ENCODE results near the gene FRMPD1.
"Not testable (repeated sequence)": the region's sequence is repeated elsewhere in the genome, so short reads cannot be mapped to it uniquely, and the experiment has no call there.

The FRMPD1 gene, protein sequence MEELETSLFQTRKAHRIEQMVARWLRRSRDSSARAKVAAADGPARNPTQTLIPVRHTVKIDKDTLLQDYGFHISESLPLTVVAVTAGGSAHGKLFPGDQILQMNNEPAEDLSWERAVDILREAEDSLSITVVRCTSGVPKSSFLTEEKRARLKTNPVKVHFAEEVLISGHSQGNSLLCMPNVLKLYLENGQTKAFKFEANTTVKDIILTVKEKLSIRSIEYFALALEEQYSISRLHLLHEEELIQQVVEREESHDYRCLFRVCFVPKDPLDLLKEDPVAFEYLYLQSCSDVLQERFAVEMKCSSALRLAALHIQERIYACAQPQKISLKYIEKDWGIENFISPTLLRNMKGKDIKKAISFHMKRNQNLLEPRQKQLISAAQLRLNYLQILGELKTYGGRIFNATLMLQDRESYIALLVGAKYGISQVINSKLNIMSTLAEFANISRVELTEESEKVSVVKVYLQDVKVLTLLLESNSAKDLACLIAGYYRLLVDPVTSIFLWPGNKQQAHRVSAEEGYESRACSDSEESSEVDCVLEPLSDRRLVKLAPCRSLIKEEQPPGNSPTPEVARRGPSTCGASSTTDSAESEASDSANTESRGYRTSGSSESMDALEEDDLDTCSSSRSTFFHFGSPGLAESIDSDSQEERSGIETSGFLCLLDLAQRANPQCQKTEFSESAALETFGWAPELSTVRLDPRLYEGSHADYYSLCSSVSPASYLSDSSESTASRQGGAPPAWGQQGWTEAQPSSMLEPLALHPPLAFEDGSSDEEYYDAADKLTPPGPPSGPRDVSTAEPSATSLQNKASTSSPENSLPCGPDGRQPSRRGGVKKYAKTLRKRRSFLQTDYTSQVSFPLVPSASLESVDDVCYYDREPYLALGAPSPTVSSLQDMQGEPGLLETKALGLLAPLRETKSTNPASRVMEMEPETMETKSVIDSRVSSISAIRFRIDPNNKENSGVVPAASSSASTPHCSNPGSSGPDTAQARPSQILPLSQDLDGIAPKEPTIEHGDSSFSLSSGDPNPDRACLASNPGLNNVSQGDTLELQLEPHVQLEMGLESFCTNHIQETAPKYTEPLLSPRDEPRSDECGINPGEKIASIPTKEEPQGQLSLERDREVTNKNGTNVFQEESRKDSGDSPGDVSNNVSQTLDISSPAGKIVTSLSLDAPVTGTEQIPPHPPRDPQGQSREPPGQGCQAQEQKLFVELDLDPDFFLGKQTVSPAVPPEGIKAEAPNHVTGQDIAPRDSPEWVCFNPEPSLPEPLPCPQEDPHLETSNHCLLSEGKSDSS (N-terminal part only)

GRCh38 chr9:37650873-37651768 lies at the start of gene FRMPD1:
FRMPD1 (plus strand) TSS chr9:37650954; CDS start chr9:37692642, 41,688 bp downstream.
- FAIRE-seq = no peak

DNA sequence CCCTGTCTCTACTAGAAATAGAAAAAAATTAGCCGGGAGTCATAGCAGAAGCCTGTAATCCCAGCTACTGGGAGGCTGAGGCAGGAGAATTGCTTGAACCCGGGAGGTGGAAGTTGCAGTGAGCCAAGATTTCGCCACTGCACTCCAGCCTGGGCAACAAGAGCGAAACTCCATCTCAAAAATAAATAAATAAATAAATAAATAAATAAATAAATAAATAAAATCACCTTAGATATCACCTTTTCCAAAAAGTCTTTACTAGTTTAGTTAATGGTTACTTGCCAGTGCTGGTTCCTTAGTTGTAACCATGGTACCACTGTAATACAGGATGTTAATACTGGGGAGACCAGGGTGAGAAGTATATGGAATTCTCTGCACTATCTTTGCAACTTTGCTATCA lies 48.7 kb upstream of the FRMPD1 start:
- FAIRE-seq = not testable (repeated sequence)

DNA sequence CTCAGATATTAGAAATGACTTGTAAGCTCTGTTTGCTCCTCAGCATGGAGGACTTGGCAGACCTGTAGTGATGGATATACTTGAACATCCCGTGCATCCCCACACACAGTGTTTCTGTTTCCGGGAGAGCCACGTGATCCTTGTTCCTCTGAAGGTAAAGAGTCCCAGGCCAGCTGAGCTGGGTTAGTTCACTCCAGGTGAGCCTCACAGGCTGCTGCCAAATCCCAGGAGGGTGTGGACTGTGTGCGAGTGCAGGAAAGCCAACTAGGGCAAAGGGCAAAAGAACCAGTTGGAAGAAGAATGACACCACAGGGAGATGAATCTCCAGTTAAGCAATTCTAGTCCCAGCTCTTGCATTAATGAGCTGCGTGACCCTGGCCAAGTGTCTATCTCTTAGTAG lies 47.9 kb upstream of the FRMPD1 start:
- no peak for FAIRE-seq

GRCh38 chr9:37604296-37604695 lies 46.5 kb upstream of the FRMPD1 start:
- no peak for FAIRE-seq

GRCh38 chr9:37608250-37608649 lies 42.5 kb upstream of the FRMPD1 start:
- no peak for FAIRE-seq

DNA sequence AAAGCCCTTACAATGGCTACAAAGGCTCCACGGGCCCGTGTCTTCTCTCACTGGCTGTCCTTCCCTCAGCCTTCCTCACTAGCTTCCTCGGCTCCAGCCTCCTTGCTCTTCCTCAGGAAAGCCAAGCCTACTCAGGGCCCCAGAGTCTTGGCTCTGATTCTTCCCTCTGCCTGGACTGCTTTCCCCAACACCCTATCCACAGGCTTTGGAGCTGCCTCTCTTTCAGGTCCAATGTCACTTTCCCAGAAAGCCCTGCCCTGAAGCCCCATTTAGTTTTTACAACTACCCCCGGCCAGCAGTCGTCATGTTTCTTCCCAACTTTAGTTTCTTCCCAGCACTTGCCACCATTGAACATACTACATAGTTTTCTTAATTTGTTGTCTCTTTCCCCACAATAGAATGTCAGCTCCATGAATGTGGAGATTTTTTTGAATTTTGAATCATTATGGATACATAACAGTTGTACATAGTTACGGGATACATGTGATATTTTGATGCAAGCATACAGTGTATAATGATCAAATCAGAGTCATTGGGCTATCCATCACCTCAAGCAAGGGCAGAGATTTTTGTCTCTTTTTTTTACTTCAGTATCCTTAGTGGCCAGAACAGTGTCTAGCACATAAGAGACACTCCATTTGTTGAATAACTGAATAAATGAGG lies 40.9 kb upstream of the FRMPD1 start:
- no peak for FAIRE-seq

- FAIRE-seq = no peak
Measured at GRCh38 chr9:37611014-37611413, 39.7 kb upstream of the FRMPD1 start.

DNA sequence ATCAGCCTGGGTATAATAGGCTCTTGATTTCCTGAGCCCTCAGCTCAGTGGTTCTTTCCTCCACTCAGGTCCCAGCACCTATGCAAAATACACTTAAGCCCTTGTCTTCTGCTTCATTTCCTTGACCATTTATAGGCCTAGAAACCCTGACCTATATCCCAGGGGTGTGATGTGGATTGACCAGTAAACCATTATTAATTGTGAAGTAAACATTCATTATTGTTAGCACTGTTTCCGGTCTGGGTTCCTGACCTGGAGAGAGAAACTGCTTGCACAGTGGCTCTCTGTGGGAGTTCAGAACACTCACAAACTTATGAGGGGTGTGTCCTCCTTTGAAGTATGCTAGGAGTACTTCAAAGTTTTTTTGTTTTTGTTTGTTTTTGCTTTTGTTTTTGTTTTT lies 38.8 kb upstream of the FRMPD1 start:
- no peak for FAIRE-seq

DNA sequence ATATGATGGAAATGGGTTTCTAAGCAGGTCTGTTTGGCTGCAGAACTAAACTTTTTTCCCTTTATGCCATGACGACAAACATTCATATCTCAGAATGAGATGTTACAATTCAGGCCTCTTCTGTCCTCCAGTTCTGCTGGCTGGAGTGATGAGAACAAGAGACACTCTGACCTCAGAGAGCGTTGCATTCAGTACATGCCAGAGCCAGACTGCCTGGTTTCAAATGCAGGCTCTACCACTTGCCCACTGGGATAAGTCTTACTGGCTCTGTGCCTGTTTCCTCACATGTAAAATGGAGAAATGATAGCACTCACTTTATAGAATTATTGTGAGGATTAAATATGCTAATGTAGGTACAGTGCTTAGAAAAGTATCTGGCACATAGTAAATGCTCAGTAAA lies 33.6 kb upstream of the FRMPD1 start:
- FAIRE-seq = no peak

DNA sequence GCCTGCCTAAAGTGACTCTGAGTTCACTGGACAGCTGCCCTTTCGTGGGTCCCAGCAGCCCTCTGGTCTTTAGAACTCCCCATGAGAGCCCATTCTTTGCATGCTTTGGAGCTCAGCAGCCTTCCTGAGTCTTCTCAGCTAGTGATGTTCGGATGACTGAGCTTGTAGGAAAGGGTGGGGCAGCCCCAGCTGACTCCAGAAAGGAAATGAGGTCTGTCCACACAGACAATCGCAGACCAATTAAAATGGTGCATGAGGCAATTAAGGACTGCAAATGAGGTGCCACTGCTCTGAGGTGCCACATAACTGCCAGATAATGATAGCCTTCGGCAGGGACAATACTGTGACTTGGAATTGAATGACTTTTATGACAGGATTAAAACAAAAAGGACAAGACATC lies 32.9 kb upstream of the FRMPD1 start:
- FAIRE-seq = no peak

GRCh38 chr9:37618817-37619216 lies 31.9 kb upstream of the FRMPD1 start:
- no peak for FAIRE-seq

DNA sequence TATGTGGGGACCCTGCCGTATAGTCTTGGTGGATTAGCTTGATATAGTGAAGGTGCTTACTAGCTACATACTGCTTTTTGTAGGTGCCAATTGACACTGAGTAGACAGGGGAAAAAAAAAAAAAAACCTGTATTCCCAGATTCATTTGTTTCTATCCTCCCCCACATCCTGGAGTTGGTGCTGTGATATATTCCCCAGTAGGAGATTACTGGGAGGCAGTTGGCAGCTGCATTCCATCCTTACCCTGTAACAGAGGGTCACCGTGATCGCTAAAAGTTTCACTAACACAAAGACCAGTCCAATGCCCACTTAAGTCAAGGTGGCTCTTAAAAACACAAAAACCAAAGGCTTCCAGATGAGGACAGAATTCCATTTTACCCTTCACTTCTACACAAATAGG lies 30.9 kb upstream of the FRMPD1 start:
- FAIRE-seq = no peak

- FAIRE-seq = no peak
Measured at GRCh38 chr9:37620396-37620795, 30.4 kb upstream of the FRMPD1 start.

DNA sequence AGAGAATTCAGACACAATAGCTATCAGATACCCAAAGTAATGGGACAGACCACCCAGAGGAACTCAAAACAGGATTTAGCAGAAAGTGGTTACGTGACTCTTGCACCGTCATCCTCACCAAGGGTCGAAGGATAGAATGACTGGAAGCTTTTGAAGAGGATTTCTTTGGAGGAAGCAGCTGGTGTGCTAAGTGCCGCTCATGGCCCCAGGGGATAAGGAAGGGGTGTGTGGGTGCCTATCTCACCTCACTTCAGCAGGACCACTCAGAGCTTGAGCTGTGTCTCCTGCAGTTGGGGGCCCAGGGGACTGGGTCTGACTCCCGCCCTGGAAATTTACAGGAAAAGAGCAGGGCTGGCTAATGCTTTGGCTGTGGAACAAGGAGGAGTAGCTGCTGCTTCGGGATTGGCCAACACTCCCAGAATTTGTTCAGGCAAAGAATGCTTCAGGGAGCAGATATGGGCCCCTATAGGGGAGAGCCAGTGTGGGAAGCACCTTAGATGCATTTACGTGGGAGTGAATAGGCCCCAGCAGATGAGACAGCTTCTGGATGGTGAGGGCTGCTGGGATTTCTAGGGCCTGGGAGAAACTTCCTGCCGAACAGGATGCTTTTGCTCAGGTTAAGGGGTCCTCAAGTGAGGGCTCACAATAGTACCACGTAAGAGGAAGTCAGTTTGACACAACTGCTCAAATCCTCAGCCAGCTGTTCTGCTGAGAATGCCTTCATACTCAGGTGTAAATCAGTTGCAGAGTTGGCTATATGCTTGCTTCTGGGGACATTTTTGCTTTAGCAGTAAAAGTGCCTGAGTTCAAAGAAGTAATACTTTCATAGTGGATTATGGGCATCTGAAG lies 29.3 kb upstream of the FRMPD1 start:
- FAIRE-seq = no peak

DNA sequence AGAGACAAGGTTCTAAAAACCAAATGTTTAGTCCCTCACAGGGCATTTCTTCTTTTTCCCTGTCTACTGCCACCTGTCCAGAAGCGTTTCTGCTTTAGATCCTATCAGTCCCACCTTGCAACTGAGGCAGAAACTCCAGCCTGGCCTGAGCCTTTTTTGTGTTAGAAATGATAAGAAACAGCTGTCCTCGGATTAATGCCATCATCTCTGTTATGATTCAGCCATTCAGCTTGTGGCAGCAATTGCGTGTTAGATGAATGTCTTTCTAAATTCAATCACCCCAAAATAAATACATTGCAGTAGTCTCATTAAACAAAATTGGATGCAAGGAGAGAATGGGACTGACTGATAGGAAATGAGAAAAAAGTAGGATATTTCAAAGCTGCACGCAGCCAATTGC lies 28.3 kb upstream of the FRMPD1 start:
- FAIRE-seq = no peak

DNA sequence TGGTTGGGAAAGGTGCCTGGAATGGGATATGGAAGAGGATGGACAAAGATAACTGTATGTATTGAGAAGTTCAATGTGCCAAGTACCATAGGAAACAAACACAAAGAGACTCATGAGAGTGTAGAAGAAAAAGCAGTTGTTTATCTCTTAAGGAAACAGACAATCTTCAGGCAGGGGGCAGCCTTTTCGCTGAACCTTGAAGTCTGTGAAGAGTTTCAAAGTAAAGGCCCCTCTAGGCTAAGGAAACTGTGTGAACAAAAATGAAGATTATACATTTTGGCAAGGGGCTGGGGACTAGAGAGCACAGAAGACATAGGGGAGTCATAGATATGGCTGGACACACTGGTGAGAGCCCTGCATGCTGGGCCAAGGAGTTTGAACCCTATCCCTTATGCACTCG lies 27.5 kb upstream of the FRMPD1 start:
- FAIRE-seq = no peak

GRCh38 chr9:37624073-37624472 lies 26.7 kb upstream of the FRMPD1 start:
- no peak for FAIRE-seq

DNA sequence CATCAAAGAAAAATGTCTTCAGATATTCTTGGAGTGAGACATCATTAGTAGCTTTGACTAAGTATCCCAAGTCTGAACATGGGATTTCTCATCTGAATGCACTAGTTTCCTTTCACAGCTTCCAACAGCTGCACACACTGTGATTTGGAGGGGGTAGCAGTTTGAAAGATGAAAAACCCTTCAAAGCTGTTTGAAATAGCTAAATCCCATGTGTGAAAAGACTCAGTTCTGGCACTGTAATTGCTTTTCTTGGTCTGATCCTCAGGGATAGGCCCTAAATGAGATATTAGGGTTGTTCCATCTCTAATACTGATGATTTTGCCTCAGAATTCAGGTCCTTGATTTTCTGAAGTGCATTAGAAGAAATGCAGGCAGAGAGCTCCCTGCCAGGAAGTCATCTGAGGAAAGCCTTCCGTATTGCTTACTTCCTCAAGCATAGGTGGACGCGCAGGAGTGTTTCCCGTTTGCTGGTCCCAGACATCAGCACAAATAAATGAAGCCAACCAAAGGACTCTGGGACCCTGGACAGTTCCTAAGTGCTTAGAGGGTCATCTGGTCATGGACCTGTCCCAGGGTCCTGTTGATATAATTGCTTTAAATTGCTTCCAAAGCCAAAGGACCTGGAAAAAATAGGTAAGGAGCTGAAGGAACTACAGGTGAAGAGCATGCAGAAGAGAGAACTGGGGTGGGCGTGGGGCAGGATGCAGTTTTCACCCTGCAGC lies 25.6 kb upstream of the FRMPD1 start:
- FAIRE-seq = no peak

DNA sequence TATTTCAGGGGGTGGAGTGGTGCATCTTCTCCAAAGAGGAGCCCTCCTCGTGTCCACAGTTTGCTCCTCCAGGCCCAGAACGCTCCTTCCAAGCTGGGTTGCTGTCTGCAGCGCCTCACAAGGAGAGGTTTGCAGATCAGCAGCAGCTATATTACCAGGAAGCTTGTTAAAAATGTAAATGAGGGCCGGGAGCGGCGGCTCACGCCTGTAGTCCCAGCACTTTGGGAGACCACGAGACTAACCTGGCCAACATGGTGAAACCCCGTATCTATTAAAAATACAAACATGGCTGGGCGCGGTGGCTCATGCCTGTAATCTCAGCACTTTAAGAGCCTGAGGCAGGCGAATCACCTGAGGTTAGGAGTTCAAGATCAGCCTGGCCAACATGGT lies 25.0 kb upstream of the FRMPD1 start:
- no peak for FAIRE-seq

All from G401.6 (cell line).